Fibroblast of skin of back (primary cell): ENCODE data around the gene CCT8L2.
"Not testable (repeated sequence)": the region's sequence is repeated elsewhere in the genome, so short reads cannot be mapped to it uniquely, and the experiment has no call there.

Source experiments
- DNase-seq: peaks from one replicate; pipeline ENCODE4 v3.0.0-alpha.2; 2013

The CCT8L2 gene

GRCh38 chr22:16558376-16558945, 34.1 kb downstream of the CCT8L2 start:
- DNase-seq: not testable (repeated sequence)

GRCh38 chr22:16557511-16557910, 35.1 kb downstream of the CCT8L2 start:
- not testable (repeated sequence) for DNase-seq

GRCh38 chr22:16555077-16555994, 37.3 kb downstream of the CCT8L2 start:
- DNase-seq: not testable (repeated sequence)

GRCh38 chr22:16543310-16543709, 49.3 kb downstream of the CCT8L2 start:
- DNase-seq: not testable (repeated sequence)
